Neural cell (in vitro differentiated cells): ENCODE results near the gene AXIN1. TPM values are rescaled to one million over a fixed set of nuclear protein-coding genes. Genes with fewer than 3 reads are reported as not detected.

Source experiments
- H2AFZ ChIP-seq: fragments of 200-600, 300-800 bp; sonication (generic), shearing (Covaris generic); 2 replicates; pipeline ENCODE4 v1.6.0; 2014; ENCODE audit warnings: low read depth, mild to moderate bottlenecking, antibody characterized with exemption, low read length, moderate library complexity
- H3F3A ChIP-seq: fragments of 200-600 bp; shearing (Covaris generic); 2 replicates; pipeline ENCODE4 v1.6.1; 2016; ENCODE audit warnings: mild to moderate bottlenecking, moderate library complexity, mixed read lengths, antibody characterized with exemption, low read length; ENCODE audit not compliant: insufficient read depth, poor library complexity, severe bottlenecking
- H3K27ac ChIP-seq: fragments of 200-600, 300-800 bp; sonication (generic), shearing (Covaris generic); 2 replicates; pipeline ENCODE4 v1.5.1; 2014; ENCODE audit warnings: mild to moderate bottlenecking, low read length, moderate library complexity
- H3K27me3 ChIP-seq: fragments of 300-800, 200-600 bp; sonication (generic), shearing (Covaris generic); 2 replicates; pipeline ENCODE4 v1.6.0; 2014; ENCODE audit warnings: mild to moderate bottlenecking, low read depth, low read length, moderate library complexity; ENCODE audit not compliant: insufficient read depth
- H3K36me3 ChIP-seq: fragments of 300-800, 200-600 bp; sonication (generic), shearing (Covaris generic); 2 replicates; pipeline ENCODE4 v1.5.1; 2014; ENCODE audit warnings: mild to moderate bottlenecking, antibody characterized with exemption, low read length, moderate library complexity; ENCODE audit not compliant: insufficient read depth
- H3K4me2 ChIP-seq: fragments of 300-800, 200-600 bp; sonication (generic), shearing (Covaris generic); 2 replicates; pipeline ENCODE4 v1.6.0; 2014; ENCODE audit warnings: mild to moderate bottlenecking, low read length
- H3K4me3 ChIP-seq: fragments of 300-800, 200-600 bp; sonication (generic), shearing (Covaris generic); 2 replicates; pipeline ENCODE4 v1.5.1; 2014; ENCODE audit warnings: mild to moderate bottlenecking, low read length, moderate library complexity
- H3K79me2 ChIP-seq: fragments of 200-600 bp; shearing (Covaris generic); replicated peaks from 2 replicates; pipeline ENCODE4 v1.6.0; 2014; ENCODE audit warnings: mild to moderate bottlenecking, low read length, moderate library complexity; ENCODE audit not compliant: insufficient read depth
- H3K9ac ChIP-seq: fragments of 300-800, 200-600 bp; sonication (generic), shearing (Covaris generic); 2 replicates; pipeline ENCODE4 v1.6.1; 2016; ENCODE audit warnings: mild to moderate bottlenecking, low read length, mixed read lengths
- H3K9me2 ChIP-seq: fragments of 200-600 bp; shearing (Covaris generic); 2 replicates; pipeline ENCODE4 v1.6.1; 2016; ENCODE audit warnings: mild to moderate bottlenecking, low read length, mixed read lengths; ENCODE audit not compliant: insufficient read depth
- H3K9me3 ChIP-seq: fragments of 200-600, 300-800 bp; sonication (generic), shearing (Covaris generic); 2 replicates; pipeline ENCODE4 v1.6.1; 2016; ENCODE audit warnings: mild to moderate bottlenecking, mixed run types, low read length, moderate library complexity, mixed read lengths
- H4K20me1 ChIP-seq: fragments of 200-600 bp; shearing (Covaris generic); 2 replicates; pipeline ENCODE4 v1.6.1; 2016; ENCODE audit warnings: mild to moderate bottlenecking, mixed run types; ENCODE audit not compliant: insufficient read depth
- EP300 ChIP-seq: fragments of 450-650 bp; conservative IDR thresholded peaks from 2 replicates; pipeline ENCODE4 v1.6.1; 2014; ENCODE audit warnings: antibody characterized with exemption, mild to moderate bottlenecking, moderate library complexity; ENCODE audit not compliant: poor library complexity, severe bottlenecking
- EZH2 ChIP-seq: fragments of 200-600, 300-800 bp; shearing (Covaris generic), sonication (generic); IDR thresholded peaks from 2 replicates; pipeline ENCODE4 v1.6.1; 2014; ENCODE audit warnings: antibody characterized with exemption, low read length, borderline replicate concordance, mild to moderate bottlenecking; ENCODE audit not compliant: insufficient read depth, poor library complexity, severe bottlenecking
- MXI1 ChIP-seq: fragments of 450-650 bp; conservative IDR thresholded peaks from 2 replicates; pipeline ENCODE4 v1.6.1; 2014; ENCODE audit warnings: antibody characterized with exemption, mild to moderate bottlenecking; ENCODE audit not compliant: poor library complexity, severe bottlenecking
- POLR2AphosphoS5 ChIP-seq: IDR thresholded peaks from 2 replicates; pipeline ENCODE4 v1.6.1; 2012
- RAD21 ChIP-seq: fragments of 450-650 bp; conservative IDR thresholded peaks from 2 replicates; pipeline ENCODE4 v1.6.1; 2014; ENCODE audit warnings: antibody characterized with exemption, mild to moderate bottlenecking, moderate library complexity
- SMC3 ChIP-seq: fragments of 450-650 bp; conservative IDR thresholded peaks from 2 replicates; pipeline ENCODE4 v1.6.1; 2014; ENCODE audit warnings: antibody characterized with exemption, mild to moderate bottlenecking, moderate library complexity; ENCODE audit not compliant: poor library complexity
- TAF1 ChIP-seq: IDR thresholded peaks from 2 replicates; pipeline ENCODE4 v1.6.1; 2012; ENCODE audit warnings: low read depth
- polyA plus RNA-seq: library from polyadenylated mRNA; depleted of rRNA; stranded (reverse); fragments of >200 nt; gene quantifications from 2 replicates; pipeline ENCODE4 v1.2.3, GENCODE V29; 2014
- TF ChIP-seq, protein P1 (sequence below): IDR thresholded peaks from 2 replicates; pipeline ENCODE4 v1.6.1; 2012; ENCODE audit warnings: borderline replicate concordance
- TF ChIP-seq, protein P2 (sequence below): fragments of 450-650 bp; IDR thresholded peaks from 2 replicates; pipeline ENCODE4 v1.5.1; 2014; ENCODE audit warnings: antibody characterized with exemption, mild to moderate bottlenecking, moderate library complexity; ENCODE audit not compliant: poor library complexity, severe bottlenecking

AXIN1 gene
- polyA plus RNA-seq, 1 donor from 2014 or later = 30.5 TPM

DNA sequence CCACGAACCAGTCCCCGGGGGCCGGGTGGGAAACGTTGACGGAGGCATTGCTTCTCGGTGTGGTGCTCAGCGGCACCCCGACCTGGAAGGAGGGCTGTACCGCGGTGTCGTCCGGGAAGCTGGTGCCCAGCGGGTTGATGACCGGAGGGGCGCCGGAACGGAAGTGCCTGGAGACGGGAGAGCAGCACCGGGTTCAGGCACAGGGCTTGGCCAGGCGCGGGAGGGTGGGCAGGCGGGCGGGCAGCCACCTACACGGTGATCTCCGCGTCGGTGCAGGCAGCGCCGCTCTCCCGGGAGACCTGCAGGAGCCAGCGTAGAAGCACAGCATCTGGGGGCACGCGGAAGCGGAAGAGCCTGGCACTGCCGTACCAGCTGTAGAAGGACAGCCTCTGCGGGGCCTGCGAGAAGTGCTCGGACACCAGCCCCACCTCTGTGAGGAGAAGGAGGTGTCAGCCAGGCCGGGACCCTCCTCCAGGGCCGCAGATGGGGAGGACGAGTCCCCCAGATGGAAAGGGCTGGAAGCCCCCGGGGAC, 25.0 kb upstream of the AXIN1 start:
- Histone ChIP-seq H3K9ac (no peak overlapping the region), H2AFZ (no peak overlapping the region), H3K36me3 (no peaks in the 10 kb centered on the region), H3K27me3 (no peaks in the 10 kb centered on the region), H4K20me1 (peaks cover 4% of the 10 kb centered on the region), H3K79me2 (peaks cover 6% of the 10 kb centered on the region), H3K4me2 (no peak overlapping the region), H3K9me2 (no peaks in the 10 kb centered on the region), H3F3A (no peaks in the 10 kb centered on the region), H3K27ac (no peak overlapping the region), H3K9me3 (no peaks in the 10 kb centered on the region), H3K4me3 (no peak overlapping the region)
- TF ChIP-seq, protein P1, sequence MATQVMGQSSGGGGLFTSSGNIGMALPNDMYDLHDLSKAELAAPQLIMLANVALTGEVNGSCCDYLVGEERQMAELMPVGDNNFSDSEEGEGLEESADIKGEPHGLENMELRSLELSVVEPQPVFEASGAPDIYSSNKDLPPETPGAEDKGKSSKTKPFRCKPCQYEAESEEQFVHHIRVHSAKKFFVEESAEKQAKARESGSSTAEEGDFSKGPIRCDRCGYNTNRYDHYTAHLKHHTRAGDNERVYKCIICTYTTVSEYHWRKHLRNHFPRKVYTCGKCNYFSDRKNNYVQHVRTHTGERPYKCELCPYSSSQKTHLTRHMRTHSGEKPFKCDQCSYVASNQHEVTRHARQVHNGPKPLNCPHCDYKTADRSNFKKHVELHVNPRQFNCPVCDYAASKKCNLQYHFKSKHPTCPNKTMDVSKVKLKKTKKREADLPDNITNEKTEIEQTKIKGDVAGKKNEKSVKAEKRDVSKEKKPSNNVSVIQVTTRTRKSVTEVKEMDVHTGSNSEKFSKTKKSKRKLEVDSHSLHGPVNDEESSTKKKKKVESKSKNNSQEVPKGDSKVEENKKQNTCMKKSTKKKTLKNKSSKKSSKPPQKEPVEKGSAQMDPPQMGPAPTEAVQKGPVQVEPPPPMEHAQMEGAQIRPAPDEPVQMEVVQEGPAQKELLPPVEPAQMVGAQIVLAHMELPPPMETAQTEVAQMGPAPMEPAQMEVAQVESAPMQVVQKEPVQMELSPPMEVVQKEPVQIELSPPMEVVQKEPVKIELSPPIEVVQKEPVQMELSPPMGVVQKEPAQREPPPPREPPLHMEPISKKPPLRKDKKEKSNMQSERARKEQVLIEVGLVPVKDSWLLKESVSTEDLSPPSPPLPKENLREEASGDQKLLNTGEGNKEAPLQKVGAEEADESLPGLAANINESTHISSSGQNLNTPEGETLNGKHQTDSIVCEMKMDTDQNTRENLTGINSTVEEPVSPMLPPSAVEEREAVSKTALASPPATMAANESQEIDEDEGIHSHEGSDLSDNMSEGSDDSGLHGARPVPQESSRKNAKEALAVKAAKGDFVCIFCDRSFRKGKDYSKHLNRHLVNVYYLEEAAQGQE = no peak
- no peak for TF ChIP-seq MXI1

DNA sequence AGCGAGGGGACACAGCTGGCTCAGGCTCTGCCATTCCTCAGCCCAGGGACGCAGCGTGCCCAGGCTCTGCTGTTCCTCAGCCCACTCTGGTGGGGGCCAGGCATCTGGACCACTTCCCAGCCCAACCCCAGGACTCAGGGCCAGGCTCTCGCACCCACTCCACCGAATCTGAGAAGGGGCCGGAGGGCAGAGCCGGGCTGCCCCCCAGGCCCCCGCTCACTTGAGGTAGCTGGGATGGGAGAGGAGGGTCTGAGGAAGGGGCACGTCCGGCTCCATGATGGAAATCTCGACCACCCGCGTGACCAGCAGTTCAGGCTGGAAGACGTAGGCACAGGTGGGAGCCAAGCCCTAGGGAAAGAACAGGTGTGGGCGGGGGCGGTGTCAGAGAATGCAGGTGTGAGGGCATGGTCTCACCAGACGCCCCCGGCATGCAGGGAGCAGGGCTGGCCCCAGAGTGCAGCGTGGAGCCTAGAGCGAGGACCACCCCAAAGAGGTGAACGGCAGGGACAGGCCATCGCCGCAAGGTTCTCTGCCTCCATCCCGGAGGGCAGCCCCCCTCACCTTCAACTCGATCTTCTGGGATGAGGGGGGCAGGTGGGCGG, 24.4 kb upstream of the AXIN1 start:
- H3K4me2 ChIP-seq = no peak overlapping the region
- no peak overlapping the region for H3K9ac ChIP-seq
- H3F3A ChIP-seq = no peaks in the 10 kb centered on the region
- H3K27ac ChIP-seq = no peak overlapping the region
- no peak overlapping the region for H3K4me3 ChIP-seq
- H3K27me3 ChIP-seq = no peaks in the 10 kb centered on the region
- TF ChIP-seq RAD21 = no peak
- TF ChIP-seq MXI1 = no peak
- no peak for TF ChIP-seq POLR2AphosphoS5
- TF ChIP-seq EZH2 = no peak
- TF ChIP-seq, protein P1 = no peak
- no peak for TF ChIP-seq EP300
- TF ChIP-seq, protein P2, sequence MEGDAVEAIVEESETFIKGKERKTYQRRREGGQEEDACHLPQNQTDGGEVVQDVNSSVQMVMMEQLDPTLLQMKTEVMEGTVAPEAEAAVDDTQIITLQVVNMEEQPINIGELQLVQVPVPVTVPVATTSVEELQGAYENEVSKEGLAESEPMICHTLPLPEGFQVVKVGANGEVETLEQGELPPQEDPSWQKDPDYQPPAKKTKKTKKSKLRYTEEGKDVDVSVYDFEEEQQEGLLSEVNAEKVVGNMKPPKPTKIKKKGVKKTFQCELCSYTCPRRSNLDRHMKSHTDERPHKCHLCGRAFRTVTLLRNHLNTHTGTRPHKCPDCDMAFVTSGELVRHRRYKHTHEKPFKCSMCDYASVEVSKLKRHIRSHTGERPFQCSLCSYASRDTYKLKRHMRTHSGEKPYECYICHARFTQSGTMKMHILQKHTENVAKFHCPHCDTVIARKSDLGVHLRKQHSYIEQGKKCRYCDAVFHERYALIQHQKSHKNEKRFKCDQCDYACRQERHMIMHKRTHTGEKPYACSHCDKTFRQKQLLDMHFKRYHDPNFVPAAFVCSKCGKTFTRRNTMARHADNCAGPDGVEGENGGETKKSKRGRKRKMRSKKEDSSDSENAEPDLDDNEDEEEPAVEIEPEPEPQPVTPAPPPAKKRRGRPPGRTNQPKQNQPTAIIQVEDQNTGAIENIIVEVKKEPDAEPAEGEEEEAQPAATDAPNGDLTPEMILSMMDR = no peak
- TF ChIP-seq TAF1 = no peak
- no peak for TF ChIP-seq SMC3
- no peaks in the 10 kb centered on the region for H3K9me2 ChIP-seq
- H3K9me3 ChIP-seq = no peaks in the 10 kb centered on the region
- no peak overlapping the region for H2AFZ ChIP-seq
- H4K20me1 ChIP-seq = peaks cover 4% of the 10 kb centered on the region
- peaks cover 6% of the 10 kb centered on the region for H3K79me2 ChIP-seq
- no peaks in the 10 kb centered on the region for H3K36me3 ChIP-seq
